Astrocyte (in vitro differentiated cells and primary cell): ENCODE results near the gene APOBEC3H.

ENCODE experiments used
- EZH2 ChIP-seq: IDR thresholded peaks from 2 replicates; pipeline ENCODE4 v1.6.1; 2012; ENCODE audit warnings: mild to moderate bottlenecking, low read length, inconsistent platforms; ENCODE audit not compliant: insufficient read depth
- TF ChIP-seq, protein P1 (sequence below): IDR thresholded peaks from 2 replicates; pipeline ENCODE4 v1.5.1; 2011; ENCODE audit warnings: low read depth, mild to moderate bottlenecking, inconsistent platforms, low read length, moderate library complexity; ENCODE audit not compliant: insufficient read depth

DNA sequence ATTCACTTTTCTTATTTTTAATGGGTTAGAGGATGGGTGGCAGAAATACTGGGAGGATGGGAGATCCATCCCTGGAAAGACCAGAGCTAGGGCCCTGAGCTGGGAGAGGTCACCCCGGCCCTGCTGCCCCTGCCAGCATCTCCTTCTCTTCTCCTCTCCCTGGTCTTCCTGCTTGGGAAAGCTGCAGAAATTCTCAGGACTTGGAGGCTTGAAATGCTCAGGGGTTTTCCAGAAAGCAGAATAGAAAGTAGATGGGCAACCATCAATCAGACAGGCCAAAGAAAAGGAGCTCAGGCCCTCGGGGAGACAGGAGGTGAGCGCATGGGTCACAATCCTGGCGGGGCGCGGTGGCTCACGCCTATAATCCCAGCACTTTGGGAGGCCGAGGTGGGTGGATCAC lies 1.5 kb downstream of the APOBEC3H start:
- TF ChIP-seq EZH2, result no peak
- TF ChIP-seq, protein P1, sequence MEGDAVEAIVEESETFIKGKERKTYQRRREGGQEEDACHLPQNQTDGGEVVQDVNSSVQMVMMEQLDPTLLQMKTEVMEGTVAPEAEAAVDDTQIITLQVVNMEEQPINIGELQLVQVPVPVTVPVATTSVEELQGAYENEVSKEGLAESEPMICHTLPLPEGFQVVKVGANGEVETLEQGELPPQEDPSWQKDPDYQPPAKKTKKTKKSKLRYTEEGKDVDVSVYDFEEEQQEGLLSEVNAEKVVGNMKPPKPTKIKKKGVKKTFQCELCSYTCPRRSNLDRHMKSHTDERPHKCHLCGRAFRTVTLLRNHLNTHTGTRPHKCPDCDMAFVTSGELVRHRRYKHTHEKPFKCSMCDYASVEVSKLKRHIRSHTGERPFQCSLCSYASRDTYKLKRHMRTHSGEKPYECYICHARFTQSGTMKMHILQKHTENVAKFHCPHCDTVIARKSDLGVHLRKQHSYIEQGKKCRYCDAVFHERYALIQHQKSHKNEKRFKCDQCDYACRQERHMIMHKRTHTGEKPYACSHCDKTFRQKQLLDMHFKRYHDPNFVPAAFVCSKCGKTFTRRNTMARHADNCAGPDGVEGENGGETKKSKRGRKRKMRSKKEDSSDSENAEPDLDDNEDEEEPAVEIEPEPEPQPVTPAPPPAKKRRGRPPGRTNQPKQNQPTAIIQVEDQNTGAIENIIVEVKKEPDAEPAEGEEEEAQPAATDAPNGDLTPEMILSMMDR, result no peak
